Measurements from ENCODE around the gene ANO7.

Gene ANO7

GRCh38 chr2:241269707-241270520 is 81.4 kb downstream of the ANO7 start:
- peak overlapping the region; percentile 2 for H2BK5ac ChIP-seq (ENCODE audit: low read depth, low read length, poor library complexity)
- no CpG with 5 or more reads among the region's 15 CpGs for WGBS (ENCODE audit: extremely low coverage, insufficient coverage, insufficient read length)
- no peak overlapping the region for H2AFZ ChIP-seq (ENCODE audit: insufficient read depth, low read length, poor library complexity)
- no peak overlapping the region for H2BK120ac ChIP-seq (ENCODE audit: insufficient read depth, low read length, poor library complexity)
- H3K4ac ChIP-seq (ENCODE audit: low read depth, low read length): peak overlapping the region; percentile 35
- no peak overlapping the region for H3K4me3 ChIP-seq (ENCODE audit: low read depth, low read length)
- H2BK12ac ChIP-seq (ENCODE audit: low read length): no peak overlapping the region
- peak overlapping the region; percentile 72 for H3K4me2 ChIP-seq (ENCODE audit: low read length)
- peaks cover 22 to 34% of the 10 kb centered on the region in 2 experiments for H3K4me1 ChIP-seq (ENCODE audit: control insufficient read depth in 1 of 2, insufficient read depth in 2 of 2, low read length in 2 of 2)
- peak; percentile 52 to 71 for DNase-seq
- H3K23ac ChIP-seq (ENCODE audit: low read length): no peak overlapping the region
- H3K9ac ChIP-seq (ENCODE audit: low read length): no peak overlapping the region
- H3K79me2 ChIP-seq (ENCODE audit: control insufficient read depth, insufficient read depth, low read length, poor library complexity): peaks cover 28% of the 10 kb centered on the region
- H3K14ac ChIP-seq (ENCODE audit: low read length): no peak overlapping the region
- H4K8ac ChIP-seq (ENCODE audit: low read depth, low read length): no peak overlapping the region
- H3K18ac ChIP-seq (ENCODE audit: low read length): peak overlapping the region; percentile 4
- peak overlapping the region; percentile 12 for H3K27ac ChIP-seq (ENCODE audit: low read depth, low read length)
- peaks cover 12% of the 10 kb centered on the region for H3K79me1 ChIP-seq (ENCODE audit: low read length)
- no peaks in the 10 kb centered on the region for H3K9me3 ChIP-seq (ENCODE audit: insufficient read depth, low read depth, low read length)
- H2AK5ac ChIP-seq (ENCODE audit: low read length): no peak overlapping the region
- no peak overlapping the region for H4K91ac ChIP-seq (ENCODE audit: low read depth, low read length)
- H3K36me3 ChIP-seq (ENCODE audit: control insufficient read depth in 1 of 2, insufficient read depth in 2 of 2, low read length in 2 of 2): peaks cover 27 to 29% of the 10 kb centered on the region in 2 experiments
- no peak overlapping the region for H4K12ac ChIP-seq (ENCODE audit: low read depth, low read length)
- no peaks in the 10 kb centered on the region for H3K27me3 ChIP-seq (ENCODE audit: insufficient read depth, low read length)

DNA sequence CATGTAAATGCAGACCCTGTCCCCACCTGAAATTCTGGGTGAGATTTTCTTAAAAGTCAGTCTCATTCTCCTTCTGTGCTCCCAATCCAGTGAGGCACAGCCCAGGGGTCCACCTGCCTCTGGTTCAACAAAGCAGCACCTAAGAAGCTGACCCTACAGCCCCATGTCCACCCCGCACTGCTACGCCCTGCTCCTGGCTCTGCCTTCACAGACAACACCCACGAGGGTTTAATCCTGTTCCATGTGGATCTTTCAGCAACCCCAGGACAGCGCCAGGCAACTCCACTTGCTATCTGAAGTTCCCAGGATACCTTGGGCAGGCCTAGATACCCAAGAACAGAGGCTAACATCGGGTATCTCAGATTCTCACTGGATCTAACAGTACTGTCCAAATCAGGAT is 82.1 kb downstream of the ANO7 start:
- Histone ChIP-seq H2BK120ac (ENCODE audit: insufficient read depth, low read length, poor library complexity) (no peak overlapping the region), H3K27me3 (ENCODE audit: insufficient read depth, low read length) (no peaks in the 10 kb centered on the region), H3K4ac (ENCODE audit: low read depth, low read length) (peak overlapping the region; percentile 86), H2AK5ac (ENCODE audit: low read length) (no peak overlapping the region), H3K4me2 (ENCODE audit: low read length) (peak overlapping the region; percentile 72), H4K12ac (ENCODE audit: low read depth, low read length) (no peak overlapping the region), H2BK5ac (ENCODE audit: low read depth, low read length, poor library complexity) (peak overlapping the region; percentile 45), H2BK12ac (ENCODE audit: low read length) (peak overlapping the region; percentile 51), H3K9me3 (ENCODE audit: insufficient read depth, low read depth, low read length) (no peaks in the 10 kb centered on the region), H3K23ac (ENCODE audit: low read length) (no peak overlapping the region), H3K36me3 (ENCODE audit: control insufficient read depth in 1 of 2, insufficient read depth in 2 of 2, low read length in 2 of 2) (peaks cover 22 to 23% of the 10 kb centered on the region in 2 experiments), H3K79me2 (ENCODE audit: control insufficient read depth, insufficient read depth, low read length, poor library complexity) (peaks cover 28% of the 10 kb centered on the region), H3K14ac (ENCODE audit: low read length) (peak overlapping the region; percentile 49), H3K9ac (ENCODE audit: low read length) (no peak overlapping the region), H3K4me3 (ENCODE audit: low read depth, low read length) (no peak overlapping the region), H4K91ac (ENCODE audit: low read depth, low read length) (peak overlapping the region; percentile 26), H4K8ac (ENCODE audit: low read depth, low read length) (no peak overlapping the region), H3K4me1 (ENCODE audit: control insufficient read depth in 1 of 2, insufficient read depth in 2 of 2, low read length in 2 of 2) (peaks cover 22 to 34% of the 10 kb centered on the region in 2 experiments), H2AFZ (ENCODE audit: insufficient read depth, low read length, poor library complexity) (no peak overlapping the region), H3K18ac (ENCODE audit: low read length) (peak overlapping the region; percentile 76), H3K79me1 (ENCODE audit: low read length) (peaks cover 12% of the 10 kb centered on the region), H3K27ac (ENCODE audit: low read depth, low read length) (peak overlapping the region; percentile 12)
- no peak for DNase-seq
- no CpG with 5 or more reads among the region's 5 CpGs for WGBS (ENCODE audit: extremely low coverage, insufficient coverage, insufficient read length)

DNA sequence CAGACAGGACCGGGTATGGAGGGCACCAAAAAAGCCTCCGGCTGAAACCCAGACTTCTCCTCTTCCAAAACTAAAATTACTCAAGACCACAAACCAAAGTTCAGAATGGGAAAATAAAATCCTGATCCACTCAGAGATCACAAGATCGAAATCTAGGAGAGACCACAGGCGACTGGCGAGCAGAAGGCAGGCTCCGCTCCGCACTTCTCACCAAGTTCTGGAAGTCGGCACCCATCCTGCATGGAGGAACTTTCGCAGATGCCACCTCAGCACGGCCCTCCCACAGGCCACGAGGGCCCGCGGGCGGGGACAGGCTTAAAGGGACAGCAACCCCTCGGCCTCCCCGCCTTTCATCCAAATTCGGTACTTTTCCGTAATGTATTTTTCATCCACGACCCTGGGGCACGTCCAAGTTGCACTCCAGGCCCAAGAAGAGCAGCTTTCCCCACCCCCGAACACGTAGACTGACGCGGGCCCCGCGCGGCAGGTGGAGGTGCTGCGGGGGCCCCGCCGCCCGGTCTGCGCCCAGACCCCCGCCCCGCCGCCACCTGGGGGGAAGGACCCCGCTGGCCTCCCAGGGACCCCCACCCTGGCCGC is 83.3 kb downstream of the ANO7 start:
- H2BK120ac ChIP-seq (ENCODE audit: insufficient read depth, low read length, poor library complexity): peak overlapping the region; percentile 89
- peak overlapping the region; percentile 93 for H3K9ac ChIP-seq (ENCODE audit: low read length)
- peak overlapping the region; percentile 96 for H3K14ac ChIP-seq (ENCODE audit: low read length)
- H3K36me3 ChIP-seq (ENCODE audit: control insufficient read depth in 1 of 2, insufficient read depth in 2 of 2, low read length in 2 of 2): peaks cover 13 to 14% of the 10 kb centered on the region in 2 experiments
- H3K18ac ChIP-seq (ENCODE audit: low read length): peak overlapping the region; percentile 87
- H3K27me3 ChIP-seq (ENCODE audit: insufficient read depth, low read length): no peaks in the 10 kb centered on the region
- peak overlapping the region; percentile 98 for H4K91ac ChIP-seq (ENCODE audit: low read depth, low read length)
- H3K27ac ChIP-seq (ENCODE audit: low read depth, low read length): peak overlapping the region; percentile 79
- H3K4me3 ChIP-seq (ENCODE audit: low read depth, low read length): peak overlapping the region; percentile 92
- H3K9me3 ChIP-seq (ENCODE audit: insufficient read depth, low read depth, low read length): no peaks in the 10 kb centered on the region
- peak overlapping the region; percentile 72 for H3K4me2 ChIP-seq (ENCODE audit: low read length)
- DNase-seq: peak; percentile 84 to 91
- peak overlapping the region; percentile 96 for H2BK5ac ChIP-seq (ENCODE audit: low read depth, low read length, poor library complexity)
- peak overlapping the region; percentile 74 for H4K8ac ChIP-seq (ENCODE audit: low read depth, low read length)
- H3K79me1 ChIP-seq (ENCODE audit: low read length): peaks cover 12% of the 10 kb centered on the region
- WGBS (ENCODE audit: extremely low coverage, insufficient coverage, insufficient read length): no CpG with 5 or more reads among the region's 37 CpGs
- H2BK12ac ChIP-seq (ENCODE audit: low read length): no peak overlapping the region
- H4K12ac ChIP-seq (ENCODE audit: low read depth, low read length): peak overlapping the region; percentile 52
- peaks cover 28% of the 10 kb centered on the region for H3K79me2 ChIP-seq (ENCODE audit: control insufficient read depth, insufficient read depth, low read length, poor library complexity)
- H3K23ac ChIP-seq (ENCODE audit: low read length): no peak overlapping the region
- H3K4me1 ChIP-seq (ENCODE audit: control insufficient read depth in 1 of 2, insufficient read depth in 2 of 2, low read length in 2 of 2): peaks cover 22 to 34% of the 10 kb centered on the region in 2 experiments
- peak overlapping the region; percentile 99 for H3K4ac ChIP-seq (ENCODE audit: low read depth, low read length)
- H2AK5ac ChIP-seq (ENCODE audit: low read length): peak overlapping the region; percentile 86
- H2AFZ ChIP-seq (ENCODE audit: insufficient read depth, low read length, poor library complexity): peak overlapping the region; percentile 35

DNA sequence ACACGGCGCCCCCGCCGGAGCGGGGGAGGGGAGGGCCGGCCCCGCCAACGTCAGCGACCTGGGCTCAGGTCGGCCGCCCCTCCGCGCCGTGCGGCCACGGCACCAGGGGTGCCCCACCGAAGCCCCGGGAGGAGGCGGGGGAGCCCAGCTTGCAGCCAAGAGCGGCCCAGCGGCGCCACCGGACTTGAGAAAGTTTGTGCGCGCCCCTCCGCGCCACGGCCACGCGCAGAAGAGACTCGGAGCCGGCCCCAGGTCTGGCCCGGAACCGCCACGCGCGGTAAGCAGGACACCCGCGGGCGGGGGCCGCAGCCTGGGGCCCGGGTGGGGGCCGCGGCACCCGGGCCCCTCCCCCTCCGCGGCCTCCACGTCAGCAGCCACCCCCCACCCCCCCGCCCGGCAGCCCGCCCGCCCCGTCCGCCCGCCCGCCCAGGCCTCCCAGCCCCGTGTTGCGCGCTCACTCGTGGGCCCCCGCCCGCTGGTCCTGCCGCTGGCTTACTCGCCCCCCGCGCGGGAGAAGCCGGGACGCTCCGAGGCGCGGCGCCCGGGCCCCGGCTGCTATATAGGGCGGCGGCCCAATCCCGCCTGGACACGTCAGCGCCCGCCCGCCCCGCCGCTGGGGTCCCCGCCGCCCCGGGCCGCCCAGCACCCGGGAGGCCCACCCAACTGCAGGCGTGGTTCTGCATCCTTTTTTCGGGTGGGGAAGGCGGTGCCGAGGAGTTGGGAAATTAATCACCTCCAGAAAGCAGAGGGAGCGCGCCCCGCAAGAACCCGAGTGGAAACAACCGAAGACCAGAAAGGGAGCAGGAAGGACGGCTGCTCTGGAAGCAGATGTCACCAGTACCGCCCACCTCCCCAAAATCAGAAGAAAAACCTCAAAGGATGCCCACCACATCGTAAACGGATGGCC is 84.1 kb downstream of the ANO7 start:
- Histone ChIP-seq H2AFZ (ENCODE audit: insufficient read depth, low read length, poor library complexity) (peak overlapping the region; percentile 35), H3K27me3 (ENCODE audit: insufficient read depth, low read length) (no peaks in the 10 kb centered on the region), H3K4ac (ENCODE audit: low read depth, low read length) (peak overlapping the region; percentile 99), H4K8ac (ENCODE audit: low read depth, low read length) (peak overlapping the region; percentile 74), H2BK5ac (ENCODE audit: low read depth, low read length, poor library complexity) (peak overlapping the region; percentile 96), H3K27ac (ENCODE audit: low read depth, low read length) (peak overlapping the region; percentile 79), H3K9me3 (ENCODE audit: insufficient read depth, low read depth, low read length) (no peaks in the 10 kb centered on the region), H3K4me2 (ENCODE audit: low read length) (peak overlapping the region; percentile 79), H3K79me2 (ENCODE audit: control insufficient read depth, insufficient read depth, low read length, poor library complexity) (peaks cover 25% of the 10 kb centered on the region), H3K4me3 (ENCODE audit: low read depth, low read length) (peak overlapping the region; percentile 92), H3K4me1 (ENCODE audit: control insufficient read depth in 1 of 2, insufficient read depth in 2 of 2, low read length in 2 of 2) (peaks cover 22 to 31% of the 10 kb centered on the region in 2 experiments), H3K23ac (ENCODE audit: low read length) (no peak overlapping the region), H2BK120ac (ENCODE audit: insufficient read depth, low read length, poor library complexity) (peak overlapping the region; percentile 89), H3K14ac (ENCODE audit: low read length) (peak overlapping the region; percentile 96), H3K9ac (ENCODE audit: low read length) (peak overlapping the region; percentile 93), H2AK5ac (ENCODE audit: low read length) (peak overlapping the region; percentile 86), H4K12ac (ENCODE audit: low read depth, low read length) (peak overlapping the region; percentile 52), H2BK12ac (ENCODE audit: low read length) (no peak overlapping the region), H3K18ac (ENCODE audit: low read length) (peak overlapping the region; percentile 87), H3K79me1 (ENCODE audit: low read length) (peaks cover 12% of the 10 kb centered on the region), H3K36me3 (ENCODE audit: control insufficient read depth in 1 of 2, insufficient read depth in 2 of 2, low read length in 2 of 2) (peaks cover 9 to 10% of the 10 kb centered on the region in 2 experiments), H4K91ac (ENCODE audit: low read depth, low read length) (peak overlapping the region; percentile 98)
- peak; percentile 33 to 59 for DNase-seq
- no CpG with 5 or more reads among the region's 102 CpGs for WGBS (ENCODE audit: extremely low coverage, insufficient coverage, insufficient read length)
